Stimulated activated naive CD4-positive, alpha-beta T cell treated with Interleukin-2 at 50 U/mL for 16 hours (primary cell): ENCODE results near the gene TNFSF11.
"Not testable (repeated sequence)": the region's sequence is repeated elsewhere in the genome, so short reads cannot be mapped to it uniquely, and the experiment has no call there.

Source experiments
- DNase-seq: peaks from one replicate; lab custom pipeline; 2025; lab: John Stamatoyannopoulos, UW

TNFSF11 gene, protein sequence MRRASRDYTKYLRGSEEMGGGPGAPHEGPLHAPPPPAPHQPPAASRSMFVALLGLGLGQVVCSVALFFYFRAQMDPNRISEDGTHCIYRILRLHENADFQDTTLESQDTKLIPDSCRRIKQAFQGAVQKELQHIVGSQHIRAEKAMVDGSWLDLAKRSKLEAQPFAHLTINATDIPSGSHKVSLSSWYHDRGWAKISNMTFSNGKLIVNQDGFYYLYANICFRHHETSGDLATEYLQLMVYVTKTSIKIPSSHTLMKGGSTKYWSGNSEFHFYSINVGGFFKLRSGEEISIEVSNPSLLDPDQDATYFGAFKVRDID

DNA sequence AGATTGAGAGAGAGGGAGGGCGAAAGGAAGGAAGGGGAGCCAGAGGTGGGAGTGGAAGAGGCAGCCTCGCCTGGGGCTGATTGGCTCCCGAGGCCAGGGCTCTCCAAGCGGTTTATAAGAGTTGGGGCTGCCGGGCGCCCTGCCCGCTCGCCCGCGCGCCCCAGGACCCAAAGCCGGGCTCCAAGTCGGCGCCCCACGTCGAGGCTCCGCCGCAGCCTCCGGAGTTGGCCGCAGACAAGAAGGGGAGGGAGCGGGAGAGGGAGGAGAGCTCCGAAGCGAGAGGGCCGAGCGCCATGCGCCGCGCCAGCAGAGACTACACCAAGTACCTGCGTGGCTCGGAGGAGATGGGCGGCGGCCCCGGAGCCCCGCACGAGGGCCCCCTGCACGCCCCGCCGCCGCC, at the start of gene TNFSF11:
Gene TNFSF11 (plus strand): TSS at position 142 of the 400 bp plus-strand sequence. CDS start 152 bp downstream, at position 294.
- DNase-seq: no peak

DNA sequence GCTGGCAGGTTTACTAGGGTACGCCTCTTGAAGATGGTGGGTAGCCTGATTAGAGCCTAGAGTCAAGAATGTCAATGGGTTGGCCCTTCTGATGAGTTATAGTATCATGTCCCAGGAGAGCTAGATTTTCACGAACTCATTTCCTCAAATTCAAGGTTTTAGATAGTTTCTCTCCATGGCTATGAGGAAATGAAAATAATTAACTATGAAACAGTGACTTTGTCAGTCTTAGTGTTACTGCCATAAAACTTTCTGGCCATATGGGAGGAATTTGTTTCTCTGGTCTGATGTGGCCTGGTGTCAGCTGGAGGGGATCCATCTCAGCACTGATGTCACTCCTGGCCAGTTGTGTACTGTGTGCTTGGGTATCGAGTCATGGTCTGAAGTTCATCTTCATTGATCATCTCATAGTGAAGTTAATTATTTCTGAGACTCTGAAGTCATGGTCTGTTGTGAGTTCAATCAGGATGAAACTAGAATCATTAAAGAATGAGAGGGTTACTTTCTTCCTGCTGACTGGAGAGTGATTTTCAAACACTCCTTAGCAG, 49.4 kb upstream of the TNFSF11 start:
- no peak for DNase-seq

- no peak for DNase-seq
Measured at GRCh38 chr13:42525035-42525504, 48.9 kb upstream of the TNFSF11 start.

DNA sequence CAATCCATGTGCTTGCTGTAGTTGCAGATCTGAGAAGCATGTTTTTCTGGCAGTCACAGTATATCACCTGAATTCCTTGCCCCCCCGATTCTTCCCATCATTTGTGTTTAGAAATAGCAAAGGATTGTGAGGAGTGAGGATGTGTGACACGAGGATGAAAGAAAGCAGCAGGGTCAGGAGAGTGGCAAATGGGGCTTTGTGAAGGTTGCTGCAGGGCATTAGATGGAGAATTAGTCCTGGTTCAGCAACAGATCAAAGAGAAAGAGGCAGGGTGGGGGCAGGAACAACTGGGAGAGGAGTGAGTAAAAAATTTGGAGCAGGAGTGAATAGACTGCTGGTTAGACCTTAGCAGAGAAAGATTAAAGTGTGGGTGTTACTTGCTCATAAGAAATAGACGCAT, 47.7 kb upstream of the TNFSF11 start:
- no peak for DNase-seq

DNA sequence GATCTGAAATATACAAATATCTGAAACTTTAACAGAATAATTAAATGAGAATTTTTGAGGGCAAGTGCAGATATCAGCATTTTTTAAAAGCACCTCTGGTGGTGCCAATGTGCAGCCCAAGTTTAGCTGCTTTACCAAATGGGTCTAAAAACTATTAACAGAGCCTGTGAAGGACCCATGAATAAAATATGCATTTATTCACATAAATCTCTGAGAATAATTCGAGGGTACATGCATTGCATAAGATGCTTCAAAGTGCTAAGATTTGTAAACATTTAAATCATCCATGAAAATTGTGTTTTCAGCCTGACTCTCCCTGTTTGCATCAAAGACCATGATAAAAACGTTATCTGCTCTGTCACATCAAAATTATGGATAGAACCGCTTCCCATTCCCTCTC, 47.1 kb upstream of the TNFSF11 start:
- DNase-seq: no peak

DNA sequence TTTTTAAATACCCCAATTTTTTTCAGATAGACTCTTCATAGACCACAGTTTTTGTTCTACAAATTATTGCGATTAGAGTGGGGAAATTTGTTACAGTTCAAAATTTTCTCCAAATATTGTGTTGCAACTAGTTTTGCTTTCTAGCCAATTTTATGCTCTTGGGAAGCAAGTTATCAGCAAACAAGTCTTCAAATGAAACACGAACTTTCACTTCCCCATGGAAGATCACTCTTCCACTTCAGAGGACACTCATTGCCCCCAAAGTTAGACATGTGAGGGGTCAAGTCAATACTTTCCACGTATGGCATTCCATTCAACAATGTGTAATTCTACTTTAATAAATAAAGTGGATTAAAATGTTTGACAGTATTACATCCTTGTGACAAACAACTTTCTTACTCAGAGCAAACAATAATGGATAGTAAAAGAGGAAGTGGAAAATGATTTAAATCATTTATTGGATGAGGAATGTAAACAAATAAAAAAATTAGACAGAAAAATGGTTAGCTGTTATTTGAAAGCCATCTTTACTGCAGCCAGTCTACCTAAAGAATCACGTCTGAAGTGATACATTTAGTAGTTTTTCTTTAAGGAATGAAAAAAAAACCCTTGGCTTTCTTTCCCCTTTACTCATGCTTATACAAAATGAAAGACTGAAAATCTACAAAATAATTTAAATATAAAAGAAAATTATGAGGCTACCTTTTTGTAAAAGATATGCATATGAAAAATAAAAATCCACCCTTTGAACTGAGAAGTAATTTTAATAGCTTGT, 41.2 kb upstream of the TNFSF11 start:
- no peak for DNase-seq

GRCh38 chr13:42533336-42533591, 40.7 kb upstream of the TNFSF11 start:
- DNase-seq: no peak

GRCh38 chr13:42534785-42535184, 39.2 kb upstream of the TNFSF11 start:
- DNase-seq: no peak

DNA sequence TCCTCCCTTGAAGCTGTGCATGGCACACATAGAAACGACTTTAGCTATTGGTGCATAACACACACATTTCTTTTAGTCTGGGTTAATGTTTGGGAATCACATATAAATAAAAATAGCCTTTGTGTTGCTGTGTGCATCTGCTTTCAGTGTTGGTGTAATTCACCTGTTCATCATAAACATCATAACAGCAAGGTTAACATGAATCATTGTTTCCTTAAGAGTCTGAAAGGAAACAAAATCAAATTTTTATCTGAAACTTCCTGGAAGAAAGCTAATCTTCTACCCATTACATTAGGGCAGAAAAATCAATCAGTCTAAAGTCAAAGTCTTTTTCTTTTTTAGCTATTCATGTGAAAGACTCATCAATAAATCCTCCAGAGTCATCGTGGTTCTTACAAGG, 35.0 kb upstream of the TNFSF11 start:
- no peak for DNase-seq

DNA sequence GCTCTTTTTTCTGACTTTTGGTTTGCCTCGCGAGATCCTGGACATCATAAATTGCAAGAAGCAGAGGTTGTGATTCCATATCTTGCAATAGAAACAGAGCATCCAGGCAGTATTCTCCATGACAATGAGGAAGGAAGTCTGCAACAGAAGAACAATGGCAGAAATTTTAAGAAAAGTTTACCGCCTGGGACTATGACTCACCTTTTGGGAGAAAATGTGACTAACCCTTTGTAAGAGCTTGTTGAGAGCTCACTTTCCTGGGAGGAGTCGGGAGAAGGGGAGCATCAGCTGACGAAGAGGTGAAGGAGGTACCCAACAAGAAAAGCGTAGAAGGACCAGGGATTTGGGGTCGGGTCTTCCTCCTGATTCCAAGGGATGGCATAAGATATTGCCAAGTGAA, 34.3 kb upstream of the TNFSF11 start:
- DNase-seq: no peak

DNA sequence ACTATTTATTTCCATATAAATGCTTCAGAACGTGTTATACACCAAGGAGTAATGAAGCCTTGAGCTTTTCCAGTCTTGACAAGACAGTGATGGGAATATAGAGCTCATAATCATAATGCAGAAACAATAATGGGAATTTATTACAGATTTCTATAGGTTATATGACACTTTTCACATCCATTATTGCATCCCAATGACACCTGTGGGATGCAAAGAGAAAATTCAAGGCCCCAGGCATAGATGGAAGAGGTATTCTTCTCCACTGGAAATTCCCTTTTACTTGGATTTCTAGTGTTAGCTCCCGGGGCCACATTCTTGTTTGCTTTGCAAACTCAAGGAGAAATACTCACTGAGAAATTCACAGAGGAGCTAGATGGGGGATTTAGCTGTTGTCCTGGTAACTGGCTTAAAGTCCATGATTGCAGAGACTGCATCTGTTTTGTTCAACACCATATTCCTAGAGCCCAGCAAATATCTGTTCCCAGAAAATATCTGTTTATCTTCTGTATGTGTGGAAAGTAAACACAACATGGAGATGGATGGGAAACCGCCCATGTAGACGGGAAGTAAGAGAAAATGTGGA, 30.6 kb upstream of the TNFSF11 start:
- no peak for DNase-seq

GRCh38 chr13:42544246-42544926, 29.6 kb upstream of the TNFSF11 start:
- no peak for DNase-seq

- no peak for DNase-seq
Measured at GRCh38 chr13:42545842-42546241, 28.1 kb upstream of the TNFSF11 start.

DNA sequence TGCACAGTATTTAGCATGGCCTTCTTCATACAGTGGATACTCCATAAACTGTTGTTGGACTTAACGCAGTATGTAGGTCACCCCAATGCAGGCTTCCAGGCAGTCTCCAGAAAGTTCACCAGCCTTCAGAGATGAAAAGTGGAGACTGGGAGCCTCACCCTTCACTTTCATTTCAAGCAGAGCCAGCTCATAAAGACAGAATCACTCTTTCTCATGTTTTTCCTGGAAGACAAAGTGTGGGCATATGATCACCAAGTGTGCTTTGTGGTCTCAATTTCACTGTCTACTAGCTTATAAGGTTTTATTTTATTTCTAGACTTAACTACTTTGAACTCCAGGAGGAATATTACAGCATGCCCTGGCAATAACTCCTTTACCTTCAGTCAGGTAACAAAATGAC, 26.3 kb upstream of the TNFSF11 start:
- no peak for DNase-seq

DNA sequence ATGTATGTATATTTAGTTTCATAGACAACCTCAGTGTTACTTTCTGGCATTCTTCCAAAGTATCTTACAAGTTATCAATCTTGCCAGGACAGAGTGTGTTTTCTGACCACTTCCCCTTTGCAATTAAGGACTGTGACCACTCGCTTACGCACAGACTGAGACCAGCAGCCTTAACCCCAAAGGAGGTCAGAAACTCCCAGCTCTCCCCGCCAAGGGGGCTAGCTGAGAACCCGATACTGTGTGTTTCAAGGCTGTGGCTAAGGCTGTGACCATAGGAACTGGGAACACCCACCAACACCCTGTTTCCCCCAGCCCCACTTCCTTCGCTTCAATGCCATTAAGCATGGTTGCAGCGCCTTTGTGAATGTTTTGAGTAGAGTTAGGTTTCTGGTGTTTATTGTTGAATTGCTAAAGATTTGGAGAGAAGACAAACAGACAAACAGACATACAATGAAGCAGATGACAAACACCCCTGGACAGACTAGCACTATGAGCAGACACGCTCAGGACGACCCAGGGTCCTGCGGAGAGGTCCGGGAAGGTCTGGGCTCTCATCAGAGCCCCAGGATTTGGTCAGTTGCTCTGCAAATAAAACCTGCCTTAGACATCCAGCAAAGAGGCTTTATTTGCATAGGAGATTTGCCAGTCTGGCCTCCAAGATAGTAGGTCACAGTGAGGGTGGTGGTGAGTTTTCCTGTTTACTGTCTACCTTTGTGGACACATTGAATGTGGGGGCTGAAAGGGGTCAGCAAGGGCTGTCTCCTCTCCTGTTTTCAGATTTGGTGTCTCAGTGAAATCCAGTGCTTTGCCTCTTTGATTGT, 25.0 kb upstream of the TNFSF11 start:
- no peak for DNase-seq

DNA sequence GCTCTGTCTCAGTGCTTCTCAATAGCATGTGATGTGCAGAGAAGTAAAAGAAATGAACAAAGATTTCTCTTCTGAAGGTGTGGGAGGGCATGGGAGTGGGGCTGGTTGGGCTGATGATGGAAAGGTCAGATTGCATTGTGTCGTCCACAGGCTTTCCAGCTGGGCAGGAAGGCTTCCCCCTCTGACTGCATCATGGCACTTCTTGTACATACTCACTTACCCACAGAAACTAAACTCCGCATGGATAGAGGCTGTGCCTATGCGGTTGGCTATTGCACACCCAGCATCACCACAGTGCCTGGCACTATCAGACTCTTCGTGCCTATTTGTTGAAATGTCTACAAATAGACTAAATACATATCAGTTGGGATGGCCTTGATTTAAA, 24.4 kb upstream of the TNFSF11 start:
- no peak for DNase-seq

DNA sequence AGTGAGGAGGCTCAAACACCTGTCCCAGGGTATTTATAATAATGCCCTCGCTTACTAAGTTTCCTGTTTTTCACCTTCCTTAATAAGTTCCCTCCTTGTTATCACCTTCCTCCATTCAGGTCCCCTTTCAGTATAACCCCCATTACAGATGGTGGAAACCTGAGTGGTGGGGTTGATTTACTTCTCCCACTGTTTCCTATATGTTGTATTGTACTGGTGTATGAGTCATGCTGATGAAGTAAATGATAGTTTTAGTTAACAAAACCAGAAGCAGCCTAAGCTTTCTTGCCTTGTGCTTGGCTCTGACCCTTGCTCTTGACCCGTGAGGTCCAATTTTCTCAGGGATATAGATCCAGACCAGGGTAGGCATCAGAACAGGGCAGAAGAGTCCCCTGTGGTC, 22.3 kb upstream of the TNFSF11 start:
- DNase-seq: no peak

GRCh38 chr13:42553098-42554046, 20.6 kb upstream of the TNFSF11 start:
- DNase-seq: no peak

- no peak for DNase-seq
Measured at GRCh38 chr13:42559057-42559456, 14.9 kb upstream of the TNFSF11 start.

GRCh38 chr13:42559573-42560218, 14.3 kb upstream of the TNFSF11 start:
- not testable (repeated sequence) for DNase-seq
